K562 (cell line): ENCODE measurements around the gene TTLL8. TPM values are rescaled to one million over a fixed set of nuclear protein-coding genes. Genes with fewer than 3 reads are reported as not detected.
A peak's percentile ranks its signal among the peaks of the same experiment; 100 is the strongest.

Experiments used
- CSDE1 ChIP-seq, 2 experiments: fragments of 450-650 bp; IDR thresholded peaks; 2 replicates each; pipeline ENCODE4 v1.6.1; 2016; ENCODE audit warnings: mild to moderate bottlenecking in 1 of 2
- MEIS2 ChIP-seq: fragments of 450-650 bp; IDR thresholded peaks from 2 replicates; pipeline ENCODE4 v1.6.1; 2014; ENCODE audit warnings: mild to moderate bottlenecking; ENCODE audit not compliant: partially characterized antibody
- NFIX ChIP-seq: fragments of 250-450 bp; sonication (Bioruptor Pico); IDR thresholded peaks from 2 replicates; pipeline ENCODE4 v1.4.0; 2020; ENCODE audit warnings: low read depth, mild to moderate bottlenecking, moderate library complexity
- POLR2G ChIP-seq: fragments of 200-400 bp; formaldehyde crosslinking; IDR thresholded peaks from 2 replicates; pipeline ENCODE4 v1.6.1; 2017; ENCODE audit warnings: low read depth, mild to moderate bottlenecking, antibody characterized with exemption, low read length, moderate library complexity
- PTBP1 ChIP-seq: fragments of 200-400 bp; formaldehyde crosslinking; IDR thresholded peaks from 2 replicates; pipeline ENCODE4 v1.6.1; 2017; ENCODE audit warnings: low read depth, low read length
- RNF2 ChIP-seq: sonication (generic); IDR thresholded peaks from 2 replicates; pipeline ENCODE4 v1.6.1; 2016
- ZNF41 ChIP-seq: fragments of 250-450 bp; sonication (Bioruptor Pico); conservative IDR thresholded peaks from 2 replicates; pipeline ENCODE4 v1.4.0; 2020; ENCODE audit warnings: mild to moderate bottlenecking
- polyA plus RNA-seq, 8 experiments: library from polyadenylated mRNA; depleted of rRNA in 4 of 8; stranded (reverse) in 5 of 8; unstranded in 3 of 8; fragments of >200 nt; fragmentation: Nextera tagmentation in 2 of 8; fragmentation: Illumina TruSeq in 1 of 8; extraction: Ambion mirVana in 2 of 8; extraction: Trizol in 1 of 8; gene quantifications; 2 replicates each; pipeline versions ENCODE4 v1.2.1 to v1.2.3, GENCODE V29; 2011 to 2014; ENCODE audit warnings: inconsistent platforms in 1 of 8, missing spikeins in 1 of 8
- total RNA-seq, 7 experiments: library from RNA; depleted of rRNA in 6 of 7; stranded (reverse); fragments of >200 nt in 6 of 7; fragmentation: Illumina TruSeq in 2 of 7; extraction: Trizol in 2 of 7; gene quantifications; 2 replicates each; pipeline versions ENCODE4 v1.2.1 to v1.2.3, GENCODE V29; 2011 to 2021; ENCODE audit warnings: low replicate concordance in 1 of 7
- TF ChIP-seq, protein P1 (sequence below), 2 experiments: fragments of 450-650 bp; IDR thresholded peaks; 2 replicates each; pipeline ENCODE4 v1.6.1; 2016; ENCODE audit warnings: mild to moderate bottlenecking in 2 of 2, borderline replicate concordance in 1 of 2, low read depth in 1 of 2, moderate library complexity in 1 of 2
- TF ChIP-seq, protein P2 (sequence below): sonication (generic); IDR thresholded peaks from 2 replicates; pipeline ENCODE4 v1.6.1; 2016
- TF ChIP-seq, protein P3 (sequence below): sonication (generic); formaldehyde crosslinking; IDR thresholded peaks from 2 replicates; pipeline ENCODE4 v1.8.0; 2022; ENCODE audit warnings: mild to moderate bottlenecking, missing genetic modification reagents
- TF ChIP-seq, protein P4 (sequence below): fragments of 250-450 bp; sonication (Bioruptor Pico); IDR thresholded peaks from 2 replicates; pipeline ENCODE4 v1.4.0; 2020

Gene TTLL8
- total and polyA plus RNA-seq, 9 of the 15 experiments (the other 6 are each of a cell fraction or from before 2014, with no cell fraction given) = not detected

DNA sequence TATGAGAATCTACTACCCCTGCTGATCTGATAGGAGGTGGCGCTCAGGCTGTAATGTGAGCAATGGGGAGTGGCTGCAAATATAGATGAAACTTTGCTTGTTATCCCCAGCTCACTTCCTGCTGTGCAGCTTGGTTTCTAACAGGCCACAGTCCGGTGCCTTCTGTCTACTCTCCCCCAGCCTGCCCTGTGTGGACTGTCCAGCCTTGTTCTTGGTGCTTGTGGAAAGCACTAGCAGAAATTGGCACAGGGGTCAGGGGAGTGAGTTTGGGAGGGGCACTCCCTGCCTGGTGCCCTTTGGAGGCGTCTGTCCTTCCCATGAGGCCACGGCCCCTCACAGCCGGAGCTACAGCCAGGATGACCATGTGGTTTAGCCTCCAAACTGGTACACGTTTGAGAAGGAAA is 46.0 kb upstream of the TTLL8 start (continued):
- TF ChIP-seq, protein P1, sequence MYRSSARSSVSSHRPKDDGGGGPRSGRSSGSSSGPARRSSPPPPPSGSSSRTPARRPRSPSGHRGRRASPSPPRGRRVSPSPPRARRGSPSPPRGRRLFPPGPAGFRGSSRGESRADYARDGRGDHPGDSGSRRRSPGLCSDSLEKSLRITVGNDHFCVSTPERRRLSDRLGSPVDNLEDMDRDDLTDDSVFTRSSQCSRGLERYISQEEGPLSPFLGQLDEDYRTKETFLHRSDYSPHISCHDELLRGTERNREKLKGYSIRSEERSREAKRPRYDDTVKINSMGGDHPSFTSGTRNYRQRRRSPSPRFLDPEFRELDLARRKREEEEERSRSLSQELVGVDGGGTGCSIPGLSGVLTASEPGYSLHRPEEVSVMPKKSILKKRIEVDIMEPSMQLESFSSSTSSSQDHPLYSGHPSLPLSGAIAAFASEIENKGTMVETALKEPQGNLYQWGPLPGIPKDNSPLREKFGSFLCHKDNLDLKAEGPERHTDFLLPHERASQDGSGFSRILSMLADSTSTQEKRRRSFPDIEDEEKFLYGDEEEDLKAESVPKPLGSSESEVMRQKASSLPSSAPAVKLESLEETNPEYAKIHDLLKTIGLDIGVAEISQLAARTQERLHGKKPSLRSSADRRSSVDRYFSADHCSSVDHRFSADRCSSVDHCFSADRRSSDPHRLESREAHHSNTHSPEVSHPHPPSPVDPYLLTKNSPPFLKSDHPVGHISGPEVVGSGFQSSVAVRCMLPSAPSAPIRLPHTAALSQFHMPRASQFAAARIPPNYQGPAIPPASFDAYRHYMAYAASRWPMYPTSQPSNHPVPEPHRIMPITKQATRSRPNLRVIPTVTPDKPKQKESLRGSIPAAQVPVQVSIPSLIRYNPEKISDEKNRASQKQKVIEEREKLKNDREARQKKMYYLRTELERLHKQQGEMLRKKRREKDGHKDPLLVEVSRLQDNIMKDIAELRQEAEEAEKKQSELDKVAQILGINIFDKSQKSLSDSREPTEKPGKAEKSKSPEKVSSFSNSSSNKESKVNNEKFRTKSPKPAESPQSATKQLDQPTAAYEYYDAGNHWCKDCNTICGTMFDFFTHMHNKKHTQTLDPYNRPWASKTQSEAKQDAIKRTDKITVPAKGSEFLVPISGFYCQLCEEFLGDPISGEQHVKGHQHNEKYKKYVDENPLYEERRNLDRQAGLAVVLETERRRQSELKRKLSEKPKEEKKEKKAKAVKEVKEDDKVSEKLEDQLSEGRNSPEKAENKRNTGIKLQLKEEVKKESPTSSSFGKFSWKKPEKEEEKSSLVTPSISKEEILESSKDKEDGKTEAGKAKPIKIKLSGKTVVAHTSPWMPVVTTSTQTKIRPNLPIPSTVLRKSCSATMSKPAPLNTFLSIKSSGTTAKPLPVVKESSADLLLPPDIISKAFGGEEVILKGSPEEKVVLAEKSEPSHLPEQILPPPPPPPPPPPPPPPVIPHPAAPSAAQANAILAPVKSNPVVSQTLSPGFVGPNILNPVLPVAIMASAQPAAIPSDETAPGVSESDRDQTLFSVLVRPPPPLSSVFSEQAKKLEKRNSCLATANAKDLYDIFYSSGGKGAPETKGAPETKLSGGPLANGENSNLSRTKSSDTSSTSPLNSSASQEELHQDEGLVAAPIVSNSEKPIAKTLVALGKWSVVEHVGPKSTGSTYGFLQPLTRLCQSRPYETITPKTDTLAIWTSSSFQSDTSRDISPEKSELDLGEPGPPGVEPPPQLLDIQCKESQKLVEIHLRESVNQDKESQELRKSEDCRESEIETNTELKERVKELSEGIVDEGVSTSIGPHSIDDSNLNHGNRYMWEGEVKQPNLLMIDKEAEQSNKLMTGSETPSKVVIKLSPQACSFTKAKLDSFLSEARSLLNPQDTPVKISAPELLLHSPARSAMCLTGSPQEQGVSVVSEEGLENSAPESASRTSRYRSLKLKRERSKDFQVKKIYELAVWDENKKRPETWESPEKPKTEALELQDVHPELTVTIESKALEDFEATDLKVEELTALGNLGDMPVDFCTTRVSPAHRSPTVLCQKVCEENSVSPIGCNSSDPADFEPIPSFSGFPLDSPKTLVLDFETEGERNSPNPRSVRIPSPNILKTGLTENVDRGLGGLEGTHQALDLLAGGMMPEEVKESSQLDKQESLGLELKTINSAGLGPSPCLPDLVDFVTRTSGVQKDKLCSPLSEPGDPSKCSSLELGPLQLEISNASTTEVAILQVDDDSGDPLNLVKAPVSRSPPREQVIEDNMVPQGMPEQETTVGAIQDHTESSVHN (IDR thresholded peaks at IDR 0.05; ENCODE audit: borderline replicate concordance in 1 of 2, low read depth in 1 of 2) = no peak
- TF ChIP-seq, protein P2, sequence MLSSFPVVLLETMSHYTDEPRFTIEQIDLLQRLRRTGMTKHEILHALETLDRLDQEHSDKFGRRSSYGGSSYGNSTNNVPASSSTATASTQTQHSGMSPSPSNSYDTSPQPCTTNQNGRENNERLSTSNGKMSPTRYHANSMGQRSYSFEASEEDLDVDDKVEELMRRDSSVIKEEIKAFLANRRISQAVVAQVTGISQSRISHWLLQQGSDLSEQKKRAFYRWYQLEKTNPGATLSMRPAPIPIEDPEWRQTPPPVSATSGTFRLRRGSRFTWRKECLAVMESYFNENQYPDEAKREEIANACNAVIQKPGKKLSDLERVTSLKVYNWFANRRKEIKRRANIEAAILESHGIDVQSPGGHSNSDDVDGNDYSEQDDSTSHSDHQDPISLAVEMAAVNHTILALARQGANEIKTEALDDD = no peak
- TF ChIP-seq PTBP1 (no peak), MEIS2 (no peak), ZNF41 (CRISPR knock-in tag) (no peak), RNF2 (no peak), NFIX (CRISPR knock-in tag) (no peak), CSDE1 (IDR thresholded peaks at IDR 0.05) (no peak), POLR2G (0 out of 2 replicates have a peak, but pooled peaks have one; percentile 19)
- TF ChIP-seq, protein P3, sequence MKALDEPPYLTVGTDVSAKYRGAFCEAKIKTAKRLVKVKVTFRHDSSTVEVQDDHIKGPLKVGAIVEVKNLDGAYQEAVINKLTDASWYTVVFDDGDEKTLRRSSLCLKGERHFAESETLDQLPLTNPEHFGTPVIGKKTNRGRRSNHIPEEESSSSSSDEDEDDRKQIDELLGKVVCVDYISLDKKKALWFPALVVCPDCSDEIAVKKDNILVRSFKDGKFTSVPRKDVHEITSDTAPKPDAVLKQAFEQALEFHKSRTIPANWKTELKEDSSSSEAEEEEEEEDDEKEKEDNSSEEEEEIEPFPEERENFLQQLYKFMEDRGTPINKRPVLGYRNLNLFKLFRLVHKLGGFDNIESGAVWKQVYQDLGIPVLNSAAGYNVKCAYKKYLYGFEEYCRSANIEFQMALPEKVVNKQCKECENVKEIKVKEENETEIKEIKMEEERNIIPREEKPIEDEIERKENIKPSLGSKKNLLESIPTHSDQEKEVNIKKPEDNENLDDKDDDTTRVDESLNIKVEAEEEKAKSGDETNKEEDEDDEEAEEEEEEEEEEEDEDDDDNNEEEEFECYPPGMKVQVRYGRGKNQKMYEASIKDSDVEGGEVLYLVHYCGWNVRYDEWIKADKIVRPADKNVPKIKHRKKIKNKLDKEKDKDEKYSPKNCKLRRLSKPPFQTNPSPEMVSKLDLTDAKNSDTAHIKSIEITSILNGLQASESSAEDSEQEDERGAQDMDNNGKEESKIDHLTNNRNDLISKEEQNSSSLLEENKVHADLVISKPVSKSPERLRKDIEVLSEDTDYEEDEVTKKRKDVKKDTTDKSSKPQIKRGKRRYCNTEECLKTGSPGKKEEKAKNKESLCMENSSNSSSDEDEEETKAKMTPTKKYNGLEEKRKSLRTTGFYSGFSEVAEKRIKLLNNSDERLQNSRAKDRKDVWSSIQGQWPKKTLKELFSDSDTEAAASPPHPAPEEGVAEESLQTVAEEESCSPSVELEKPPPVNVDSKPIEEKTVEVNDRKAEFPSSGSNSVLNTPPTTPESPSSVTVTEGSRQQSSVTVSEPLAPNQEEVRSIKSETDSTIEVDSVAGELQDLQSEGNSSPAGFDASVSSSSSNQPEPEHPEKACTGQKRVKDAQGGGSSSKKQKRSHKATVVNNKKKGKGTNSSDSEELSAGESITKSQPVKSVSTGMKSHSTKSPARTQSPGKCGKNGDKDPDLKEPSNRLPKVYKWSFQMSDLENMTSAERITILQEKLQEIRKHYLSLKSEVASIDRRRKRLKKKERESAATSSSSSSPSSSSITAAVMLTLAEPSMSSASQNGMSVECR (CRISPR knock-in tag) = no peak
- TF ChIP-seq, protein P4, sequence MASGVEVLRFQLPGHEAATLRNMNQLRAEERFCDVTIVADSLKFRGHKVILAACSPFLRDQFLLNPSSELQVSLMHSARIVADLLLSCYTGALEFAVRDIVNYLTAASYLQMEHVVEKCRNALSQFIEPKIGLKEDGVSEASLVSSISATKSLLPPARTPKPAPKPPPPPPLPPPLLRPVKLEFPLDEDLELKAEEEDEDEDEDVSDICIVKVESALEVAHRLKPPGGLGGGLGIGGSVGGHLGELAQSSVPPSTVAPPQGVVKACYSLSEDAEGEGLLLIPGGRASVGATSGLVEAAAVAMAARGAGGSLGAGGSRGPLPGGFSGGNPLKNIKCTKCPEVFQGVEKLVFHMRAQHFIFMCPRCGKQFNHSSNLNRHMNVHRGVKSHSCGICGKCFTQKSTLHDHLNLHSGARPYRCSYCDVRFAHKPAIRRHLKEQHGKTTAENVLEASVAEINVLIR (CRISPR knock-in tag) = no peak
